K562 (cell line): ENCODE data around the gene CDH2. TPM values are rescaled to one million over a fixed set of nuclear protein-coding genes. Genes with fewer than 3 reads are reported as not detected.

Experiments
- GATAD2A ChIP-seq: fragments of 450-650 bp; IDR thresholded peaks from 2 replicates; pipeline ENCODE4 v1.6.1; 2017
- HSF4 ChIP-seq: fragments of 250-450 bp; sonication (Bioruptor Pico); IDR thresholded peaks from 2 replicates; pipeline ENCODE4 v2.1.2; 2022; ENCODE audit warnings: mild to moderate bottlenecking, moderate library complexity, borderline replicate concordance
- ILF3 ChIP-seq: fragments of 450-650 bp; IDR thresholded peaks from 2 replicates; pipeline ENCODE4 v1.6.1; 2018; ENCODE audit warnings: antibody characterized with exemption, mild to moderate bottlenecking, moderate library complexity, borderline replicate concordance
- PBX2 ChIP-seq, 2 experiments: IDR thresholded peaks in 1 of 2; conservative IDR thresholded peaks in 1 of 2; 2 replicates each; pipeline ENCODE4 v1.6.1; 2016; ENCODE audit warnings: low read depth in 2 of 2, mild to moderate bottlenecking in 1 of 2, missing compliant biosample characterization in 1 of 2, missing genetic modification characterization in 1 of 2, moderate library complexity in 1 of 2
- PRMT5 ChIP-seq: sonication (generic); formaldehyde crosslinking; IDR thresholded peaks from 2 replicates; pipeline ENCODE4 v1.5.0; 2020; ENCODE audit warnings: missing genetic modification reagents
- PYGO2 ChIP-seq: fragments of 450-650 bp; IDR thresholded peaks from 2 replicates; pipeline ENCODE4 v1.6.1; 2016; ENCODE audit warnings: mild to moderate bottlenecking, missing genetic modification characterization, moderate library complexity, missing compliant biosample characterization
- REST ChIP-seq, 2 experiments: fragments of 450-650 bp; formaldehyde crosslinking in 1 of 2; IDR thresholded peaks; 2 replicates each; pipeline versions ENCODE4 v1.4.0 to v1.6.1; 2014 to 2020; ENCODE audit warnings: mild to moderate bottlenecking in 2 of 2, borderline replicate concordance in 1 of 2, low read depth in 1 of 2
- ZBTB34 ChIP-seq: fragments of 250-450 bp; sonication (Bioruptor Pico); IDR thresholded peaks from 2 replicates; pipeline ENCODE4 v1.8.0; 2021; ENCODE audit warnings: mild to moderate bottlenecking, moderate library complexity
- ZFP91 ChIP-seq: sonication (generic); formaldehyde crosslinking; IDR thresholded peaks from 2 replicates; pipeline ENCODE4 v1.8.0; 2022; ENCODE audit warnings: mild to moderate bottlenecking, missing genetic modification reagents
- ZNF263 ChIP-seq: sonication (generic); formaldehyde crosslinking; IDR thresholded peaks from 2 replicates; pipeline ENCODE4 v1.8.0; 2022; ENCODE audit warnings: mild to moderate bottlenecking, missing genetic modification reagents, borderline replicate concordance
- ZNF695 ChIP-seq: fragments of 450-650 bp; formaldehyde crosslinking; IDR thresholded peaks from 2 replicates; pipeline ENCODE4 v1.4.0; 2020; ENCODE audit warnings: mild to moderate bottlenecking, moderate library complexity
- polyA plus RNA-seq, 8 experiments: library from polyadenylated mRNA; depleted of rRNA in 4 of 8; stranded (reverse) in 5 of 8; unstranded in 3 of 8; fragments of >200 nt; fragmentation: Nextera tagmentation in 2 of 8; fragmentation: Illumina TruSeq in 1 of 8; extraction: Ambion mirVana in 2 of 8; extraction: Trizol in 1 of 8; gene quantifications; 2 replicates each; pipeline versions ENCODE4 v1.2.1 to v1.2.3, GENCODE V29; 2011 to 2014; ENCODE audit warnings: inconsistent platforms in 1 of 8, missing spikeins in 1 of 8
- total RNA-seq, 7 experiments: library from RNA; depleted of rRNA in 6 of 7; stranded (reverse); fragments of >200 nt in 6 of 7; fragmentation: Illumina TruSeq in 2 of 7; extraction: Trizol in 2 of 7; gene quantifications; 2 replicates each; pipeline versions ENCODE4 v1.2.1 to v1.2.3, GENCODE V29; 2011 to 2021; ENCODE audit warnings: low replicate concordance in 1 of 7

The CDH2 gene
- total and polyA plus RNA-seq, 9 of the 15 experiments (the other 6 are each of a cell fraction or from before 2014, with no cell fraction given): 0.04 TPM; not detected in 8

- TF ChIP-seq REST (IDR thresholded peaks at IDR 0.05; ENCODE audit: borderline replicate concordance) (no peak), REST (CRISPR knock-in tag; IDR thresholded peaks at IDR 0.05; ENCODE audit: low read depth) (no peak), ZNF695 (CRISPR knock-in tag) (no peak), GATAD2A (no peak), ZBTB34 (no peak), ILF3 (no peak), HSF4 (CRISPR knock-in tag) (no peak), PRMT5 (CRISPR knock-in tag) (no peak), ZNF263 (no peak), PBX2 (CRISPR knock-in tag; IDR thresholded peaks at IDR 0.05; ENCODE audit: low read depth) (no peak), PBX2 (tag; conservative IDR thresholded peaks at IDR 0.05; ENCODE audit: low read depth) (no peak), PYGO2 (no peak), ZFP91 (CRISPR knock-in tag) (no peak)
Measured at GRCh38 chr18:27996801-27997272, 180.1 kb downstream of the CDH2 start (continued).
